Esophagus squamous epithelium (tissue), 5 donors: Measurements from ENCODE around the gene FAM228B. TPM values are rescaled to one million over a fixed set of nuclear protein-coding genes. Genes with fewer than 3 reads are reported as not detected.
A peak's percentile ranks its signal among the peaks of the same experiment; 100 is the strongest.

Source experiments
- DNase-seq: peaks from one replicate; lab custom pipeline; 2025; lab: John Stamatoyannopoulos, UW
- H3K27ac ChIP-seq, 4 donors: fragments of 200-600 bp; sonication (generic); one replicate each; pipeline ENCODE4 v1.5.1; 2016 to 2019; ENCODE audit warnings: mild to moderate bottlenecking in 1 of 4
- H3K27me3 ChIP-seq, 4 donors: fragments of 200-600 bp; sonication (generic); 1 replicate in 3 of 4; 2 replicates in 1 of 4; pipeline versions ENCODE4 v1.5.1 to v1.6.0; 2017 to 2021; ENCODE audit warnings: antibody characterized with exemption in 1 of 4
- H3K36me3 ChIP-seq, 3 donors: fragments of 200-600 bp; sonication (generic); one replicate each; pipeline ENCODE4 v1.5.1; 2016 to 2019
- H3K4me1 ChIP-seq, 3 donors: fragments of 200-600 bp; sonication (generic); one replicate each; pipeline ENCODE4 v1.5.1; 2017 to 2019
- H3K4me3 ChIP-seq, 4 donors: fragments of 200-600 bp; sonication (generic); 1 replicate in 3 of 4; 2 replicates in 1 of 4; pipeline ENCODE4 v1.5.1; 2016 to 2019; ENCODE audit warnings: mild to moderate bottlenecking in 2 of 4, moderate library complexity in 1 of 4
- H3K9me3 ChIP-seq, 3 donors: fragments of 200-600 bp; sonication (generic); one replicate each; pipeline ENCODE4 v1.5.1; 2016 to 2019
- CTCF ChIP-seq, 6 experiments: fragments of 450-650 bp in 4 of 6; fragments of 200-600 bp in 2 of 6; sonication (generic) in 2 of 6; IDR thresholded peaks; one replicate each; pipeline ENCODE4 v1.5.1; 2016 to 2019; ENCODE audit warnings: antibody characterized with exemption in 6 of 6, mild to moderate bottlenecking in 4 of 6, moderate library complexity in 4 of 6
- POLR2A ChIP-seq, 4 donors: fragments of 450-650 bp; IDR thresholded peaks; one replicate each; pipeline ENCODE4 v1.6.1; 2017; ENCODE audit warnings: antibody characterized with exemption in 4 of 4, mild to moderate bottlenecking in 4 of 4, moderate library complexity in 3 of 4
- WGBS, 2 donors: methylation state at CpG; one replicate each; pipeline ENCODE4 v1.1.5; 2018; 5-methylcytosine and 5-hydroxymethylcytosine counted together
- intact Hi-C: fragments of 100-400 bp; cut with DNase I; formaldehyde crosslinking; loops from one replicate; pipeline ENCODE4 v1.15.0; 2022
- total RNA-seq, 4 donors: library from RNA; depleted of rRNA; stranded (reverse); fragments of >200 nt; gene quantifications; one replicate each; pipeline ENCODE4 v1.1.0, GENCODE V29; 2016
- donor health status: DM: yes; HTN: yes; CAD: no.

FAM228B gene
- total RNA-seq, 4 donors from 2014 or later: 0.87 to 16.4 (median 8.4) TPM

GRCh38 chr2:24174851-24175277 is 51.6 kb downstream of the FAM228B start, which contains the start of gene FAM228A:
TSS of gene FAM228A (plus strand) at chr2:24175053. CDS start at chr2:24175481, 428 bp downstream.
- DNase-seq: no peak
- WGBS, 2 donors: 60 to 86% methylated on average over 1 to 8 of the region's 46 CpGs
- Histone ChIP-seq H3K9me3 (no peaks in the 10 kb centered on the region), H3K36me3 (no peaks in the 10 kb centered on the region), H3K27me3 (peaks cover 0 to 50% (median 3%) of the 10 kb centered on the region in 4 donors), H3K4me3 (peak within 1 kb of the TSS; percentile 10 to 51 (median 17)), H3K27ac (no peak within 1 kb of the TSS), H3K4me1 (peaks cover 0 to 20% (median 0%) of the 10 kb centered on the region in 3 donors)
- intact Hi-C loops: no loop called here
- TF ChIP-seq POLR2A (IDR thresholded peaks at IDR 0.05) (no peak), CTCF (IDR thresholded peaks at IDR 0.05) (no peak)

- Histone ChIP-seq H3K4me3 (peak overlapping the region; percentile 10 to 51 (median 17)), H3K9me3 (no peaks in the 10 kb centered on the region), H3K27me3 (peaks cover 0 to 50% (median 3%) of the 10 kb centered on the region in 4 donors), H3K4me1 (peaks cover 0 to 20% (median 0%) of the 10 kb centered on the region in 3 donors), H3K27ac (no peak overlapping the region), H3K36me3 (no peaks in the 10 kb centered on the region)
- TF ChIP-seq CTCF (IDR thresholded peaks at IDR 0.05) (peak in 1 of 6 experiments; percentile 14), POLR2A (IDR thresholded peaks at IDR 0.05) (no peak)
- intact Hi-C loops: no loop called here
- WGBS, 2 donors: 23 to 47% methylated on average over 11 to 15 of the region's 17 CpGs
- no peak for DNase-seq
These were observed 52.4 kb downstream of the FAM228B start for GRCh38 chr2:24175631-24176187.

- 38 to 67% methylated on average over 1 of the region's 1 CpG for WGBS, 2 donors
- no peak overlapping the region for H3K27ac ChIP-seq
- intact Hi-C loops: no loop called here
- TF ChIP-seq CTCF (IDR thresholded peaks at IDR 0.05): no peak
- no peak for TF ChIP-seq POLR2A (IDR thresholded peaks at IDR 0.05)
- DNase-seq: no peak
- no peak overlapping the region for H3K4me3 ChIP-seq
- H3K4me1 ChIP-seq: peaks cover 0 to 26% (median 0%) of the 10 kb centered on the region in 3 donors
- H3K27me3 ChIP-seq: peaks cover 0 to 44% (median 3%) of the 10 kb centered on the region in 4 donors
- no peaks in the 10 kb centered on the region for H3K9me3 ChIP-seq
- H3K36me3 ChIP-seq: no peaks in the 10 kb centered on the region
These were observed 53.1 kb downstream of the FAM228B start for GRCh38 chr2:24176326-24176725.

GRCh38 chr2:24179683-24180082 is 56.4 kb downstream of the FAM228B start:
- no peak for DNase-seq
- Histone ChIP-seq H3K36me3 (no peaks in the 10 kb centered on the region), H3K4me1 (peaks cover 0 to 33% (median 0%) of the 10 kb centered on the region in 3 donors), H3K27me3 (peaks cover 0 to 27% (median 2%) of the 10 kb centered on the region in 4 donors), H3K27ac (no peak overlapping the region), H3K9me3 (no peaks in the 10 kb centered on the region), H3K4me3 (no peak overlapping the region)
- intact Hi-C loops: no loop called here
- no peak for TF ChIP-seq CTCF (IDR thresholded peaks at IDR 0.05)
- no peak for TF ChIP-seq POLR2A (IDR thresholded peaks at IDR 0.05)

- H3K9me3 ChIP-seq: peaks cover 0 to 9% (median 0%) of the 10 kb centered on the region in 3 donors
- peaks cover 0 to 16% (median 0%) of the 10 kb centered on the region in 3 donors for H3K4me1 ChIP-seq
- no peak overlapping the region for H3K27ac ChIP-seq
- TF ChIP-seq POLR2A (IDR thresholded peaks at IDR 0.05) (no peak), CTCF (IDR thresholded peaks at IDR 0.05) (no peak)
- intact Hi-C loops: no loop called here
- no peak overlapping the region for H3K4me3 ChIP-seq
- H3K36me3 ChIP-seq: no peaks in the 10 kb centered on the region
- DNase-seq: no peak
- 62 to 68% methylated on average over 6 of the region's 6 CpGs for WGBS, 2 donors
- peaks cover 0 to 17% (median 1%) of the 10 kb centered on the region in 4 donors for H3K27me3 ChIP-seq
These were observed 58.6 kb downstream of the FAM228B start for GRCh38 chr2:24181849-24182248.
